ENCODE data around the gene JPH4.

JPH4 gene

GRCh38 chr14:23539248-23540140, 39.1 kb downstream of the JPH4 start:
- TF ChIP-seq PATZ1 (CRISPR knock-in tag; IDR thresholded peaks at IDR 0.05; ENCODE audit: borderline replicate concordance), result no peak
- TF ChIP-seq CSRNP3 (CRISPR knock-in tag; IDR thresholded peaks at IDR 0.05), result no peak
- TF ChIP-seq ARNTL (CRISPR knock-in tag; IDR thresholded peaks at IDR 0.05; ENCODE audit: borderline replicate concordance, low read depth), result no peak
- no peak for TF ChIP-seq BACH2 (CRISPR knock-in tag; IDR thresholded peaks at IDR 0.05; ENCODE audit: borderline replicate concordance)
- ATAC-seq, result peak; percentile 94

- TF ChIP-seq TSHZ2 (CRISPR knock-in tag; IDR thresholded peaks at IDR 0.05) (no peak), CREB5 (CRISPR knock-in tag; IDR thresholded peaks at IDR 0.05; ENCODE audit: low read depth) (no peak), ZFP3 (CRISPR knock-in tag; IDR thresholded peaks at IDR 0.05) (no peak), ZNF565 (CRISPR knock-in tag; conservative IDR thresholded peaks at IDR 0.05; ENCODE audit: low read depth) (no peak), CSDC2 (CRISPR knock-in tag; IDR thresholded peaks at IDR 0.05) (no peak)
- peak; percentile 54 for ATAC-seq
Observed at GRCh38 chr14:23538785-23539184, 39.8 kb downstream of the JPH4 start.

GRCh38 chr14:23538050-23538718, 40.4 kb downstream of the JPH4 start:
- no peak for ATAC-seq
- no peak for TF ChIP-seq SNAI2 (CRISPR knock-in tag; IDR thresholded peaks at IDR 0.05)
- TF ChIP-seq CSDC2 (CRISPR knock-in tag; IDR thresholded peaks at IDR 0.05), result no peak
- no peak for TF ChIP-seq TOX (CRISPR knock-in tag; IDR thresholded peaks at IDR 0.05; ENCODE audit: borderline replicate concordance)
- no peak for TF ChIP-seq OSR1 (CRISPR knock-in tag; IDR thresholded peaks at IDR 0.05)
- TF ChIP-seq GLIS3 (CRISPR knock-in tag; IDR thresholded peaks at IDR 0.05), result no peak
- TF ChIP-seq ZNF565 (CRISPR knock-in tag; conservative IDR thresholded peaks at IDR 0.05; ENCODE audit: low read depth), result no peak
- no peak for TF ChIP-seq POU6F1 (CRISPR knock-in tag; IDR thresholded peaks at IDR 0.05; ENCODE audit: borderline replicate concordance, low read depth)
- TF ChIP-seq PATZ1 (CRISPR knock-in tag; IDR thresholded peaks at IDR 0.05; ENCODE audit: borderline replicate concordance), result no peak
- no peak for TF ChIP-seq ZFP30 (CRISPR knock-in tag; IDR thresholded peaks at IDR 0.05)
